Inflammatory macrophage (primary cell): ENCODE results near the gene DLGAP1.
A peak's percentile ranks its signal among the peaks of the same experiment; 100 is the strongest.
"Not testable (repeated sequence)": the region's sequence is repeated elsewhere in the genome, so short reads cannot be mapped to it uniquely, and the experiment has no call there.

Experiments used
- DNase-seq, 2 donors: peaks; one replicate each; pipeline ENCODE4 v3.0.0-alpha.2; 2020 to 2022

DLGAP1 gene

GRCh38 chr18:3652380-3653262 lies 802.5 kb downstream of the DLGAP1 start:
- peak; percentile 91 to 93 for DNase-seq

- DNase-seq: no peak
Measured at GRCh38 chr18:3651266-3651665, 803.8 kb downstream of the DLGAP1 start.

GRCh38 chr18:3650521-3651042 lies 804.5 kb downstream of the DLGAP1 start:
- DNase-seq: not testable (repeated sequence)

- no peak for DNase-seq
Measured at GRCh38 chr18:3649633-3650426, 805.3 kb downstream of the DLGAP1 start.

GRCh38 chr18:3649135-3649632 lies 805.9 kb downstream of the DLGAP1 start:
- no peak for DNase-seq

- no peak for DNase-seq
Measured at GRCh38 chr18:3648641-3649040, 806.5 kb downstream of the DLGAP1 start.

- DNase-seq: no peak
Measured at GRCh38 chr18:3648200-3648599, 806.9 kb downstream of the DLGAP1 start.

GRCh38 chr18:3647636-3648035 lies 807.5 kb downstream of the DLGAP1 start:
- DNase-seq: no peak

GRCh38 chr18:3645384-3646156 lies 809.5 kb downstream of the DLGAP1 start:
- DNase-seq: peak in 1 of 2 donors; percentile 18

GRCh38 chr18:3634250-3634939 lies 820.7 kb downstream of the DLGAP1 start:
- DNase-seq: no peak

GRCh38 chr18:3631887-3632286 lies 823.2 kb downstream of the DLGAP1 start:
- no peak for DNase-seq

GRCh38 chr18:3626929-3627458 lies 828.1 kb downstream of the DLGAP1 start:
- no peak for DNase-seq

GRCh38 chr18:3625742-3626091 lies 829.4 kb downstream of the DLGAP1 start:
- DNase-seq: no peak

- peak; percentile 58 to 74 for DNase-seq
Measured at GRCh38 chr18:3624935-3625741, 830.0 kb downstream of the DLGAP1 start.

- no peak for DNase-seq
Measured at GRCh38 chr18:3624546-3624934, 830.6 kb downstream of the DLGAP1 start.

- peak in 1 of 2 donors; percentile 27 for DNase-seq
Measured at GRCh38 chr18:3623769-3624545, 831.1 kb downstream of the DLGAP1 start.

- no peak for DNase-seq
Measured at GRCh38 chr18:3620146-3621119, 834.7 kb downstream of the DLGAP1 start.

GRCh38 chr18:3619746-3620145 lies 835.4 kb downstream of the DLGAP1 start:
- DNase-seq: no peak

GRCh38 chr18:3619222-3619621 lies 835.9 kb downstream of the DLGAP1 start:
- no peak for DNase-seq
